Activated T-cell treated with anti-CD3 and anti-CD28 coated beads for 4 hours (primary cell): ENCODE data around the gene EGFR.

Experiments
- DNase-seq: peaks from one replicate; pipeline ENCODE4 v3.0.0-alpha.2; 2020

The EGFR gene

GRCh38 chr7:55043691-55044370 lies 25.0 kb downstream of the EGFR start:
- DNase-seq = no peak

- no peak for DNase-seq
Measured at GRCh38 chr7:55044371-55044717, 25.5 kb downstream of the EGFR start.

- DNase-seq = no peak
Measured at GRCh38 chr7:55044791-55045190, 26.0 kb downstream of the EGFR start.

GRCh38 chr7:55046582-55047342 lies 27.9 kb downstream of the EGFR start:
- no peak for DNase-seq

- DNase-seq = no peak
Measured at GRCh38 chr7:55048221-55048859, 29.5 kb downstream of the EGFR start.

GRCh38 chr7:55050281-55050680 lies 31.5 kb downstream of the EGFR start:
- no peak for DNase-seq

GRCh38 chr7:55052081-55052480 lies 33.3 kb downstream of the EGFR start:
- DNase-seq = no peak

GRCh38 chr7:55052741-55053427 lies 34.1 kb downstream of the EGFR start:
- DNase-seq = no peak

GRCh38 chr7:55053651-55054571 lies 35.1 kb downstream of the EGFR start:
- no peak for DNase-seq

GRCh38 chr7:55054758-55055157 lies 35.9 kb downstream of the EGFR start:
- DNase-seq = no peak

- DNase-seq = no peak
Measured at GRCh38 chr7:55055479-55055878, 36.7 kb downstream of the EGFR start.

GRCh38 chr7:55056068-55056467 lies 37.3 kb downstream of the EGFR start:
- DNase-seq = no peak

- DNase-seq = no peak
Measured at GRCh38 chr7:55056577-55057480, 38.0 kb downstream of the EGFR start.

GRCh38 chr7:55058314-55058713 lies 39.5 kb downstream of the EGFR start:
- no peak for DNase-seq

- DNase-seq = no peak
Measured at GRCh38 chr7:55059021-55059420, 40.2 kb downstream of the EGFR start.

- DNase-seq = no peak
Measured at GRCh38 chr7:55060085-55060484, 41.3 kb downstream of the EGFR start.

- no peak for DNase-seq
Measured at GRCh38 chr7:55060636-55061022, 41.8 kb downstream of the EGFR start.

- no peak for DNase-seq
Measured at GRCh38 chr7:55061726-55062499, 43.1 kb downstream of the EGFR start.

GRCh38 chr7:55063061-55063460 lies 44.2 kb downstream of the EGFR start:
- DNase-seq = no peak

GRCh38 chr7:55063633-55064032 lies 44.8 kb downstream of the EGFR start:
- DNase-seq = no peak

GRCh38 chr7:55065079-55065478 lies 46.3 kb downstream of the EGFR start:
- no peak for DNase-seq
